DOHH2 (cell line): ENCODE measurements around the gene CALM3.

Source experiments
- CTCF ChIP-seq: fragments of 200-600 bp; sonication (generic); IDR thresholded peaks from one replicate; pipeline ENCODE4 v1.5.1; 2014; ENCODE audit warnings: antibody characterized with exemption, mild to moderate bottlenecking, low read depth, low read length; ENCODE audit not compliant: poor library complexity, severe bottlenecking
- EZH2phosphoT487 ChIP-seq: fragments of 200-600 bp; sonication (generic); IDR thresholded peaks from 2 replicates; pipeline ENCODE4 v1.6.1; 2017; ENCODE audit warnings: borderline replicate concordance, mild to moderate bottlenecking, antibody characterized with exemption, low read length, moderate library complexity, mixed read lengths

GRCh38 chr19:46626446-46626845 is 25.3 kb downstream of the CALM3 start:
- TF ChIP-seq CTCF (no peak), EZH2phosphoT487 (no peak)
